CD14-positive monocyte (primary cell): ENCODE measurements around the gene DAB2IP. TPM values are rescaled to one million over a fixed set of nuclear protein-coding genes. Genes with fewer than 3 reads are reported as not detected.

Experiments
- DNase-seq, 3 donors: peaks; one replicate each; pipeline ENCODE4 v3.0.0-alpha.2; 2011 to 2022
- H2AFZ ChIP-seq: 2 replicates; pipeline ENCODE4 v1.6.0; 2012; ENCODE audit warnings: mild to moderate bottlenecking, low read depth, low read length, inconsistent platforms; ENCODE audit not compliant: insufficient read depth, poor library complexity, severe bottlenecking
- H3K27ac ChIP-seq, 2 donors: 1 replicate in 1 of 2; 2 replicates in 1 of 2; pipeline ENCODE4 v1.5.1; 2012 to 2013; ENCODE audit warnings: low read length in 2 of 2, control low read depth in 1 of 2, inconsistent platforms in 1 of 2, low read depth in 1 of 2, mild to moderate bottlenecking in 1 of 2
- H3K27me3 ChIP-seq, 2 donors: one replicate each; pipeline versions ENCODE4 v1.6.0 to v1.6.1; 2011 to 2013; ENCODE audit warnings: low read length in 2 of 2; ENCODE audit not compliant: control insufficient read depth in 2 of 2, insufficient read depth in 2 of 2
- H3K36me3 ChIP-seq, 2 donors: replicated peaks in 1 of 2; 1 replicate in 1 of 2; 2 replicates in 1 of 2; pipeline versions ENCODE4 v1.5.1 to v1.6.1; 2012 to 2013; ENCODE audit warnings: low read length in 2 of 2, control low read depth in 1 of 2, inconsistent platforms in 1 of 2, mild to moderate bottlenecking in 1 of 2; ENCODE audit not compliant: insufficient read depth in 2 of 2, control insufficient read depth in 1 of 2
- H3K4me1 ChIP-seq, 2 donors: 1 replicate in 1 of 2; 2 replicates in 1 of 2; pipeline versions ENCODE4 v1.5.1 to v1.6.1; 2012 to 2013; ENCODE audit warnings: low read length in 2 of 2, control low read depth in 1 of 2, inconsistent platforms in 1 of 2, mild to moderate bottlenecking in 1 of 2, moderate library complexity in 1 of 2; ENCODE audit not compliant: insufficient read depth in 2 of 2, control insufficient read depth in 1 of 2
- H3K4me2 ChIP-seq: replicated peaks from 2 replicates; pipeline ENCODE3; 2012; ENCODE audit warnings: low read length, moderate library complexity, mild to moderate bottlenecking; ENCODE audit not compliant: poor library complexity, severe bottlenecking; ENCODE audit errors: extremely low read depth
- H3K4me3 ChIP-seq, 3 experiments: fragments of 200-600 bp in 1 of 3; sonication (generic) in 1 of 3; replicated peaks in 1 of 3; 1 replicate in 2 of 3; 2 replicates in 1 of 3; pipeline ENCODE4 v1.5.1; 2011 to 2013; ENCODE audit warnings: low read length in 3 of 3, mild to moderate bottlenecking in 3 of 3, control low read depth in 2 of 3, low read depth in 2 of 3, inconsistent platforms in 1 of 3, moderate library complexity in 1 of 3
- H3K79me2 ChIP-seq: 2 replicates; pipeline ENCODE4 v1.6.0; 2012; ENCODE audit warnings: mild to moderate bottlenecking, control low read depth, inconsistent platforms, low read length, moderate library complexity; ENCODE audit not compliant: insufficient read depth
- H3K9ac ChIP-seq: 2 replicates; pipeline ENCODE4 v1.6.0; 2017; ENCODE audit warnings: low read length, mild to moderate bottlenecking; ENCODE audit not compliant: insufficient read depth, poor library complexity, severe bottlenecking
- H3K9me3 ChIP-seq, 2 donors: replicated peaks in 1 of 2; 1 replicate in 1 of 2; 2 replicates in 1 of 2; pipeline versions ENCODE4 v1.5.1 to v1.6.1; 2012 to 2013; ENCODE audit warnings: low read length in 2 of 2, control low read depth in 1 of 2; ENCODE audit not compliant: control insufficient read depth in 1 of 2, insufficient read depth in 1 of 2
- H4K20me1 ChIP-seq: 2 replicates; pipeline ENCODE4 v1.6.0; 2012; ENCODE audit warnings: mild to moderate bottlenecking, low read length, control low read depth, moderate library complexity; ENCODE audit not compliant: insufficient read depth
- H3K27ac Mint-ChIP-seq, 7 donors: one replicate each; pipeline ENCODE4 v1.8.0; 2020; ENCODE audit warnings: mild to moderate bottlenecking in 7 of 7, mixed read lengths in 7 of 7, moderate library complexity in 6 of 7, inconsistent platforms in 2 of 7
- H3K27me3 Mint-ChIP-seq, 3 donors: one replicate each; pipeline ENCODE4 v1.8.0; 2021 to 2022; ENCODE audit warnings: low read depth in 3 of 3, mild to moderate bottlenecking in 3 of 3, mixed read lengths in 3 of 3, moderate library complexity in 3 of 3, inconsistent platforms in 1 of 3
- H3K36me3 Mint-ChIP-seq, 2 donors: one replicate each; pipeline ENCODE4 v1.8.0; 2020; ENCODE audit warnings: mixed read lengths in 2 of 2, inconsistent platforms in 1 of 2, mild to moderate bottlenecking in 1 of 2
- H3K4me1 Mint-ChIP-seq: one replicate; pipeline ENCODE4 v1.8.0; 2020; ENCODE audit warnings: mild to moderate bottlenecking, mixed read lengths
- H3K4me3 Mint-ChIP-seq, 2 donors: one replicate each; pipeline ENCODE4 v1.8.0; 2020; ENCODE audit warnings: mild to moderate bottlenecking in 2 of 2, mixed read lengths in 2 of 2, moderate library complexity in 1 of 2
- H3K9me3 Mint-ChIP-seq, 7 donors: one replicate each; pipeline ENCODE4 v1.8.0; 2020 to 2022; ENCODE audit warnings: mixed read lengths in 7 of 7, mild to moderate bottlenecking in 6 of 7, moderate library complexity in 6 of 7, inconsistent platforms in 2 of 7
- CTCF ChIP-seq: fragments of 200-600 bp; IDR thresholded peaks from one replicate; pipeline ENCODE4 v1.8.0; 2022; ENCODE audit warnings: antibody characterized with exemption, mild to moderate bottlenecking
- WGBS: methylation state at CpG from one replicate; pipeline ENCODE4 v1.1.5; 2013; ENCODE audit warnings: missing lambda C conversion rate; ENCODE audit not compliant: insufficient coverage; 5-methylcytosine and 5-hydroxymethylcytosine counted together
- intact Hi-C, 2 donors: fragments of 100-400 bp; cut with micrococcal nuclease; formaldehyde crosslinking; loops; one replicate each; pipeline versions ENCODE4 v1.15.0 to v1.15.1; 2023
- polyA plus RNA-seq, 3 donors: library from polyadenylated mRNA; depleted of rRNA in 1 of 3; unstranded in 2 of 3; stranded (reverse) in 1 of 3; fragments of 300-500 nt in 2 of 3; fragments of >200 nt in 1 of 3; fragmentation: Illumina TruSeq in 2 of 3; gene quantifications; 1 replicate in 2 of 3; 2 replicates in 1 of 3; pipeline ENCODE4 v1.2.3, GENCODE V29; 2012 to 2021

Gene DAB2IP
- polyA plus RNA-seq, 3 donors = 0.13 TPM; not detected in 2

DNA sequence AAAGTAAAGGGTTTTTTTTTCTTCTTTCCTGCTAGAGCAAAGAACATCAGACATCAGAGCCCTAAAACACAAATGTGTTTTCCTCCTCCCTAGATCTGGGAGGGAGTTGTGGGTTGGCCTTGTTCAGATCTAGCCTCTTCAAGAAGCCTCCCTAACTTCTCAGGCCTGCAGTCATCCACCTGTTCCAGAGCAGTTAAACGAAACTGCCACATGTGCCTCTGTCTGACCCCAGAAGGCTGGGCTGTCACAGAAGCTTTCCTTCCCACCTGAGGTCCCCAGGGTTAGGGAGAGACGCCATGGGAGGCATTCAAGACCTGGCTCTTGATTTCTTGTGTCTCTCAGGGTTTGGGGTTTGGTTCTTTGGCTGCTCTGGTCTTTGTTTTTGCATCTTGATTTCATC is 87.0 kb downstream of the DAB2IP start:
- peaks cover 34 to 50% (median 46%) of the 10 kb centered on the region in 3 donors for H3K27me3 Mint-ChIP-seq
- intact Hi-C loops = no loop called here
- Histone ChIP-seq H2AFZ (no peak overlapping the region), H3K4me3 (no peak overlapping the region), H3K9ac (no peak overlapping the region), H3K27me3 (peaks cover 13 to 29% of the 10 kb centered on the region in 2 donors), H3K4me1 (peaks cover 3 to 6% of the 10 kb centered on the region in 2 donors), H3K9me3 (no peaks in the 10 kb centered on the region), H3K36me3 (no peaks in the 10 kb centered on the region), H3K79me2 (no peaks in the 10 kb centered on the region), H3K4me2 (no peak overlapping the region), H4K20me1 (no peaks in the 10 kb centered on the region), H3K27ac (no peak overlapping the region)
- H3K9me3 Mint-ChIP-seq = peaks cover 0 to 11% (median 0%) of the 10 kb centered on the region in 7 donors
- peaks cover 9% of the 10 kb centered on the region for H3K4me1 Mint-ChIP-seq
- no peak overlapping the region for H3K4me3 Mint-ChIP-seq
- no CpG with 5 or more reads among the region's 2 CpGs for WGBS
- H3K27ac Mint-ChIP-seq = no peak overlapping the region
- TF ChIP-seq CTCF = no peak
- DNase-seq = no peak
- no peaks in the 10 kb centered on the region for H3K36me3 Mint-ChIP-seq

- H4K20me1 ChIP-seq = no peaks in the 10 kb centered on the region
- no peaks in the 10 kb centered on the region for H3K79me2 ChIP-seq
- no peaks in the 10 kb centered on the region for H3K9me3 ChIP-seq
- H3K27ac Mint-ChIP-seq = no peak overlapping the region
- no peaks in the 10 kb centered on the region for H3K36me3 Mint-ChIP-seq
- H3K9ac ChIP-seq = no peak overlapping the region
- H3K4me2 ChIP-seq = no peak overlapping the region
- peaks cover 0 to 11% (median 0%) of the 10 kb centered on the region in 7 donors for H3K9me3 Mint-ChIP-seq
- intact Hi-C loops = no loop called here
- TF ChIP-seq CTCF = no peak
- peaks cover 34 to 44% (median 41%) of the 10 kb centered on the region in 3 donors for H3K27me3 Mint-ChIP-seq
- H3K36me3 ChIP-seq = no peaks in the 10 kb centered on the region
- WGBS = 80% methylated on average over 1 of the region's 1 CpG
- peaks cover 3 to 6% of the 10 kb centered on the region in 2 donors for H3K4me1 ChIP-seq
- no peak overlapping the region for H3K27ac ChIP-seq
- H2AFZ ChIP-seq = no peak overlapping the region
- no peak overlapping the region for H3K4me3 ChIP-seq
- H3K4me3 Mint-ChIP-seq = no peak overlapping the region
- H3K4me1 Mint-ChIP-seq = peaks cover 9% of the 10 kb centered on the region
- no peak for DNase-seq
- peaks cover 13 to 29% of the 10 kb centered on the region in 2 donors for H3K27me3 ChIP-seq
Observed at GRCh38 chr9:121738968-121739367, 87.5 kb downstream of the DAB2IP start.
